Activated T-cell treated with anti-CD3 and anti-CD28 coated beads, Interleukin-2, amount 50 U/mL, for 1 hour (primary cell): ENCODE results near the gene MEIS1.

ENCODE experiments used
- DNase-seq: peaks from one replicate; pipeline ENCODE4 v3.0.0-alpha.2; 2020

MEIS1 gene

GRCh38 chr2:66585587-66585986 is 150.7 kb downstream of the MEIS1 start:
- DNase-seq, result no peak

- DNase-seq, result no peak
Observed at GRCh38 chr2:66587216-66587615, 152.3 kb downstream of the MEIS1 start.

- no peak for DNase-seq
Observed at GRCh38 chr2:66594001-66594400, 159.1 kb downstream of the MEIS1 start.

GRCh38 chr2:66595556-66595955 is 160.6 kb downstream of the MEIS1 start:
- DNase-seq, result no peak

GRCh38 chr2:66596256-66596655 is 161.3 kb downstream of the MEIS1 start:
- no peak for DNase-seq

- DNase-seq, result no peak
Observed at GRCh38 chr2:66601624-66602023, 166.7 kb downstream of the MEIS1 start.

- no peak for DNase-seq
Observed at GRCh38 chr2:66602341-66602740, 167.4 kb downstream of the MEIS1 start.

GRCh38 chr2:66604326-66604725 is 169.4 kb downstream of the MEIS1 start:
- DNase-seq, result no peak

GRCh38 chr2:66604976-66605375 is 170.1 kb downstream of the MEIS1 start:
- no peak for DNase-seq

GRCh38 chr2:66607152-66607551 is 172.2 kb downstream of the MEIS1 start:
- DNase-seq, result no peak
